Body of pancreas (tissue), 4 donors: ENCODE measurements around the gene CFAP299.

Experiments used
- POLR2A ChIP-seq, 3 donors: fragments of 450-650 bp; IDR thresholded peaks; one replicate each; pipeline ENCODE4 v1.6.1; 2016; ENCODE audit warnings: antibody characterized with exemption in 3 of 3, mild to moderate bottlenecking in 2 of 3
- TF ChIP-seq, protein P1 (sequence below), 7 experiments: fragments of 450-650 bp in 4 of 7; fragments of 200-600 bp in 3 of 7; sonication (generic) in 3 of 7; IDR thresholded peaks; one replicate each; pipeline ENCODE4 v1.5.1; 2016 to 2019; ENCODE audit warnings: antibody characterized with exemption in 7 of 7

DNA sequence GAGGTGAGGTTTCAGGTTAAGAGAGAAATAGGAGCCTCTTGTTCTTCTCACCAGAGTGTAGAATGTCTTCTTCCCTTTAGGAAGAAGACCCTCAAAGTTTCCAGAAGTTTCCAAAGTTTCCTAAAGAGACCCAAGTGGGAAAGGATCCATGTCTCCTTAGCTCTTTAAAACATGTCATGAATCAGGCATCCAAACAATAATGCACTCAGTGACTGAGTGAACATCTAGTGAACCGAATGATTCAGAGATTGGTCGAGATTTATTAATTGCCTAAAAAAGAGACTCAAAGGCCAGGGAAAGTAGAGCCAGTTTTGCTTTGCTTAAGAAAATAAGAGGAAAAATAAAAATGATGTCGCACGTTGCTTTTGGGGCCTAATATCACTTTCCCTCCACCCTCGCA, 39.7 kb upstream of the CFAP299 start:
- no peak for TF ChIP-seq POLR2A (IDR thresholded peaks at IDR 0.05)
- TF ChIP-seq, protein P1, sequence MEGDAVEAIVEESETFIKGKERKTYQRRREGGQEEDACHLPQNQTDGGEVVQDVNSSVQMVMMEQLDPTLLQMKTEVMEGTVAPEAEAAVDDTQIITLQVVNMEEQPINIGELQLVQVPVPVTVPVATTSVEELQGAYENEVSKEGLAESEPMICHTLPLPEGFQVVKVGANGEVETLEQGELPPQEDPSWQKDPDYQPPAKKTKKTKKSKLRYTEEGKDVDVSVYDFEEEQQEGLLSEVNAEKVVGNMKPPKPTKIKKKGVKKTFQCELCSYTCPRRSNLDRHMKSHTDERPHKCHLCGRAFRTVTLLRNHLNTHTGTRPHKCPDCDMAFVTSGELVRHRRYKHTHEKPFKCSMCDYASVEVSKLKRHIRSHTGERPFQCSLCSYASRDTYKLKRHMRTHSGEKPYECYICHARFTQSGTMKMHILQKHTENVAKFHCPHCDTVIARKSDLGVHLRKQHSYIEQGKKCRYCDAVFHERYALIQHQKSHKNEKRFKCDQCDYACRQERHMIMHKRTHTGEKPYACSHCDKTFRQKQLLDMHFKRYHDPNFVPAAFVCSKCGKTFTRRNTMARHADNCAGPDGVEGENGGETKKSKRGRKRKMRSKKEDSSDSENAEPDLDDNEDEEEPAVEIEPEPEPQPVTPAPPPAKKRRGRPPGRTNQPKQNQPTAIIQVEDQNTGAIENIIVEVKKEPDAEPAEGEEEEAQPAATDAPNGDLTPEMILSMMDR (IDR thresholded peaks at IDR 0.05): no peak
